Left lobe of liver (tissue), 2 donors: ENCODE results near the gene RPH3AL. TPM values are rescaled to one million over a fixed set of nuclear protein-coding genes. Genes with fewer than 3 reads are reported as not detected.

Source experiments
- ATAC-seq: fragments of 200-7000 bp; cut with Tn5 transposase; one replicate; pipeline ENCODE4 v1.9.1; 2020; ENCODE audit warnings: mild to moderate bottlenecking, moderate library complexity
- DNase-seq: peaks from one replicate; pipeline ENCODE4 v3.0.0-alpha.2; 2020; ENCODE audit warnings: low spot score
- total RNA-seq: library from RNA; stranded (reverse); gene quantifications from one replicate; pipeline ENCODE4 v1.2.1, GENCODE V29; 2021
- donor health status: DM: no; HTN: no; CAD: no; lungs with moderate emphysema.
- donor health status: DM: no; HTN: yes; CAD: no.

The RPH3AL gene
- total RNA-seq, 1 donor from 2014 or later: 87.4 TPM

DNA sequence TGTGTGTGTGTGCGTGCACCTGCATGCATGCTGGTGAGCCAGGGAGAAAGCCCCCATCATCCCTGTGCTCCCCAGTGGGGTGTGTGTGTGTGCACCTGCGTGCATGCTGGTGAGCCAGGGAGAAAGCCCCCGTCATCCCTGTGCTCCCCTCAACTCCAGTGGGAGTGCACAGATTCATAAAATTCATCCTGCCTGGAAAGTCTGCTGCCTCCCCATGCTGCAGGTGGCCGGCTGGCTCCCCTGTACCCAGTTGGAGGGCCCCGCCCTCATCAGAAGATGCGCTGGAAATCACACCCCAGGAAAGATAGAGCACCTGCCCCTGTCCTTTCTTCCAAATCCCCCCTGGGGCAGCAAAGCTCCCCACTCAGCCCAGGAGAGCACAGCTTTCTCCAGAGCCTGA lies 86.4 kb downstream of the RPH3AL start:
- DNase-seq: peak; percentile 37
- ATAC-seq: peak; percentile 7

DNA sequence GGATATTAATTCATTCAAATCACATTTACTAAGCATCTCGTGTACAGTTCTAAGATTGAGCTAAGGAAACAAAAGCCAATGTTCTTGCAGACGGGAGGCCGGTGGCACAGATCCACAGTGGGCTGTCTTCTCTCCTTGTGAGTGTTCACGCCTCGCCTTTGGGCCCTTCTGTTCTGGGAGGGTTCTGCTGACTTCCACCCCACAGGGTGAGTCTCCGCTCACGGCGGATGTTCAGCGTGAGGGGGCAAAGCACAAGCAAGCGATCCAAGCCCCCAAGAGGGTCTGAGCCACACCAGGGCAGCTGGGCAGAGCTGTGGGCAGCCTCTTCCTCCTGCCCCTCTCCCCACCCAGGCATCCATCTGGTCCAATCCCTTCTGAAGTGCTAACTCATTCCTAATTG lies 86.9 kb downstream of the RPH3AL start:
- ATAC-seq: no peak
- DNase-seq: peak; percentile 34

GRCh38 chr17:263773-264172 lies 88.8 kb downstream of the RPH3AL start:
- ATAC-seq: no peak
- peak; percentile 38 for DNase-seq

- DNase-seq (peak; percentile 21), ATAC-seq (no peak)
These were observed 89.3 kb downstream of the RPH3AL start for GRCh38 chr17:263271-263670.

GRCh38 chr17:261635-262034 lies 91.0 kb downstream of the RPH3AL start:
- DNase-seq (peak; percentile 19), ATAC-seq (peak; percentile 12)

- no peak for ATAC-seq
- peak; percentile 34 for DNase-seq
These were observed 91.7 kb downstream of the RPH3AL start for GRCh38 chr17:260944-261343.

DNA sequence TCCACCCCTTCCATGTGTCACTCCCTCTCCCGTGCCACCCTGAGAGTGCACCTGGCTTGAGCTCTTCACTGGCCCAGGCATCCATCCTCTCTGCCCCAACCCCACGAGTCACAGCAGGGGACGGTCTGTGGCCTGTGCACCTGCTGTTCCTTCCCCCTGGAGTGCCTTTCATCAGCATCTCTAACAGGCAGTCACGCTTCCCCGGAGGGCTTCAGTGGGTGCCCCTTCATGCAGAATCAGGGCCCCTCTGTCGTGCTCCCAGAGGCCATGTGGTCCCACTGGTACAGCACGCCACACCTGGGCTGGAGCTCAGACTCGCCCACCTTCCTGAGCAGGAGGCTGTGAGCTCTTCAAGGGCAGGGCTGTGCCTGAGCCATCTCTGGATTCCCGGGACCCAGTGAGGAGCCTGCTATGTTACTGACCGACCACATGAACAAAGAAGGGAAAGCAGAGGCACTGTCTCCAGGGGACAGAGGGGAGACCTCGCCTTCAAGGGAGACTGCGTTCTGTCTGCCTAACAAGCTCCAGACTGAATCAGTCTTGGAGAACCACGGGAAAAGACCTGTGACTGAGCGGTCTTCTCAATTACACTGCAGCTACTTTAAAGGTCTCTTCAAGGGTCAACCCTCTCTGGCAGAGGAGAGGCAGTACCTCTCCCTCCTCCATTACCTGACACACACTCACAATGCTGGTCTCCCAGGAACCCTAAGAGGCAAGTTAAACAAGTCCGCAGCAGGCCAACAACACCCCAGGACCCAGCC lies 92.4 kb downstream of the RPH3AL start:
- peak; percentile 33 for ATAC-seq
- peak; percentile 33 for DNase-seq

DNA sequence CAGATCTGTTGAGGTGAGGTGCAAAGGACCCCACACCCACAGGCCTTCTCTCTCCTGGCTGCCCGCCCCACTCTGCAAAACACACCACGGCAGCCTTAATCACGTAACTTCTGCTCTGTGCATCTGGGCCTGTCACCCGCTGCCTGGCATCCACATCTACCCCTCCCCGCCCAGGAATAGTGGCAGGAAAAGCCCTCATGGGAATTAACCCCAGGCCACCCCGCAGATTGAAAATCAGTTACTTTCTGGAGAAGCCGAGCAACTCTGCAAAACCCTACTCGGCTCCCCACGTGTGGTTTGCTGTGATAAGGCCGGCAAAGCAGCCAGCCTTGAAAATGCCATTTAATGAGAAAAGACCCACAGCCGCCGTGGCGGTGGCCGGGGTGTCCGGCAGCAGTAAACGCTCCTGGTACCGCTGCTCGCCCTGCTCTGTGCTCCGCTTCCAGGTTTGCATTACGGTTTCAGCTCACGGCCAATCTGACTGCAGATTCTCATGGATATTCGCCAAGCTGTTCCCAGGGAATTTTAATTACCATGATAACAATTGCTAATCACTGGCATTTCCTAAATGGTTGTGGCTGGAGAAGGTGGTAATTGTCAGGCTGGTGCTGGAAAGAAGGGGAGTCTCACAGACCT lies 93.1 kb downstream of the RPH3AL start:
- ATAC-seq (peak; percentile 18), DNase-seq (no peak)

GRCh38 chr17:258906-259305 lies 93.7 kb downstream of the RPH3AL start:
- no peak for DNase-seq
- ATAC-seq: no peak

DNA sequence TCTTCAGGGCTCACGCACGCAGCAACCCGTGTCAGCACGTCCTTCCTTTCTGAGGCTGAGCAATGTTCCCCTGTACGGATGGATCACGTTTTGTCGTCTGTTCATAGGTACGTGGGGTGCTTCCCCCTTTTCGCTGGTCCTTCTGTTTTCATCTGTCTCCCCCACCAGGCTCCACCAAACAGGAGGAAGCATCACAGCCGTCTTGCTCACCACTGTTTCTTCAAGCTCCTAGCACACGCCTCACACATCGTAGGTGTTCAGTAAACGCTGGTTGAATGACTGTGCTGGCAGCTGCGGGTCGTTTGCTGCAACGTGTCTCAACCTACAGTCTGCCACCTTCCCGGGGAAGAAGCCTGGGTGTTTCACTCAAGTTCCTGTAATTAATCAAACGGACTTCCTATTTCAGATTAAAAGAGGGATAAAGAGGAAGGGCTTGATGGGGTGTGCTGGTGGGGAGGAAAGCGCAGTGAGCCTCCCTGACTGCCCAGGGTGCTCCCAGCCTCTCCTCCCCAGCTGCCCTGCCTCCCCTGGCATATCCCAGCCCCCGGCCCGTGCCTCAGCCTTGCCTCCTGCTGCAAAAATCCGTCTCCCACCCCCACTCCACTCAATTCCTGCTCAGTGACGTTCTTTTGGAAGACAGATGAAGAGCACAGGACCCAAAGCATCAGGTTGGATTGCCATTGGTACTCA lies 94.4 kb downstream of the RPH3AL start:
- ATAC-seq (peak; percentile 29), DNase-seq (peak; percentile 29)

DNA sequence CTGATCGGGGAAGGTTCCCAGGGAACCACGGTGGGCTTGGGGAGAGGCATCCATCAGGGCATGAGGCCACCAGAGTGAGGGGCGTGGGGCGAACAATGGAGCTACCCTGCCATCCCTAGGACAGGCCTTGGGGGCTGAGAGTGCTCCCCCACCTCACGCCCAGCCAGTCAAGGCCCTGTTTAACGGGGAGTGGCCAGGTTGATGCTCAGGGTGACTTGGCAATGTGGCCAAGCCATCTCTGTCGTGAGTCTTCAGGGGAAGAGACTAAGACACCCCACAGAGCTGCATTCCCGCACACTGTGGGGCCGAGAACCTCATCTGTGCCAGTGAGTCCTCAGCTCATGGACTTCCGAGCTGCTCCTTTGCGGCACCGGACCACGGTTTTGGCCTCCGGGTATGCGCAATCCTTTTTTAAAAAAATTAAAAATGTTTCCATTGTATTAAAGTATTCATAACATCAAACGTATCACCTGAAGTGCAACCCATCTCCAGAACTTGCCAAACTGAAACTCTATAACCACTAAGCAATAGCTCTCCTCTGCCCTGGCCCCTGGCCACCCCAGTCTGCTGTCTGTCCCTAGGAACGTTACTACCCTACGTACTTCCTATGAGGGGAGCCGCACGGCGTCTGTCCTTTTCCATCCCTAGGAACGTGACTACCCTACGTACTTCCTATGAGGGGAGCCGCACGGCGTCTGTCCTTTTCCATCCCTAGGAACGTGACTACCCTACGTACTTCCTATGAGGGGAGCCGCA lies 99.3 kb downstream of the RPH3AL start:
- ATAC-seq: peak; percentile 27
- DNase-seq: peak; percentile 42

- peak; percentile 16 for DNase-seq
These were observed 100.2 kb downstream of the RPH3AL start for GRCh38 chr17:252456-252855.

DNA sequence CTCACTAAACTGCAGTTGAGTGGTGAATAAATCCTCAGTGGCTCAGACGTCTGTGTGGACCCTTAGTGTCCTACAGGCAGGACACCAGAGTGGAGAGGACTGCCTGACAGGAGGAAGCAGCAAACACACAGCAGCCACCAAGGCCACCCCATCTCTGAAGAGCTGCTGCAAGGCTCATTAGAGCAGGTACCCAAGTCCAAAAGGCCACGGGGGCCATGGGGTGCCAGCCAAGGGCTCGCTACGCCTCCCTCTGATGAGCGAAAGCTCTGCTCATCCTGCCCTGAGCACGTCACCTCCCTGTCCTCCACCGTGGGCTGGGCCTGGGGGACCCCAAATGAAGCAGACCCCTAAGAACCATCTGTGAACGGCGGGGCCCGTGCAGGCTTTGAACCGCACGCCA lies 101.1 kb downstream of the RPH3AL start:
- ATAC-seq: no peak
- DNase-seq: peak; percentile 43

More at GRCh38 chr17:252456-252855, 100.2 kb downstream of the RPH3AL start:
- ATAC-seq: no peak

DNA sequence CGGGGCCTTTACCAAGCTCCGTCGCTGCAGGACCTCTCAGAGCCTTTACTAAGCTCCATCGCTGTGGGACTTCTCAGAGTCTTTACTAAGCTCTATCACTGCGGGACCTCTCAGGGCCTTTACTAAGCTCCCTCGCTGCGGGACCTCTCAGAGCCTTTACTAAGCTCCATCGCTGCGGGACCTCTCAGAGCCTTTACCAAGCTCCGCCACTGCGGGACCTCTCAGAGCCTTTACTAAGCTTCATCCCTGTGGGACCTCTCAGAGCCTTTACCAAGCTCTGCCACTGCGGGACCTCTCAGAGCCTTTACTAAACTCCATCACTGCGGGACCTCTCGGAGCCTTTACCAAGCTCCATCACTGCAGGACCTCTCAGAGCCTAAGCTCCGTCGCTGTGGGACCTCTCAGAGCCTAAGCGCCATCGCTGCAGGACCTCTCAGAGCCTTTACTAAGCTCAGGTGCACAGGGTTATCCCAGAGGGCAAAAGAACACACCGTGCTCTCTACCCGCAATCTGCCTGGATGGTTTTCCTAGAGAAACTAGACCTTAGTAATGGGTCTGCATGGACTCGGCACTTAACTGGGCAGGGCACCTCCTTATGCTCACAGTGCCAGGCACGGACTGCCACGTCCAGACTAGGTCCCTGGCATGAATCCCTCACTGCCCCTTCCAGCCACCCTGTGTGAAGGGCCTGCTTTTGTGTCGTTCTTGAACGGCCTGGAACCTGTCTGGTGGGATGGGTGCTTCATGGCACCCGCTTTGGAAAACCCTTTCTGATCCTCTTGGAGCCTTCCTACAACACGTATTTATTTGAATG lies 101.9 kb downstream of the RPH3AL start:
- no peak for ATAC-seq
- peak; percentile 33 for DNase-seq

DNA sequence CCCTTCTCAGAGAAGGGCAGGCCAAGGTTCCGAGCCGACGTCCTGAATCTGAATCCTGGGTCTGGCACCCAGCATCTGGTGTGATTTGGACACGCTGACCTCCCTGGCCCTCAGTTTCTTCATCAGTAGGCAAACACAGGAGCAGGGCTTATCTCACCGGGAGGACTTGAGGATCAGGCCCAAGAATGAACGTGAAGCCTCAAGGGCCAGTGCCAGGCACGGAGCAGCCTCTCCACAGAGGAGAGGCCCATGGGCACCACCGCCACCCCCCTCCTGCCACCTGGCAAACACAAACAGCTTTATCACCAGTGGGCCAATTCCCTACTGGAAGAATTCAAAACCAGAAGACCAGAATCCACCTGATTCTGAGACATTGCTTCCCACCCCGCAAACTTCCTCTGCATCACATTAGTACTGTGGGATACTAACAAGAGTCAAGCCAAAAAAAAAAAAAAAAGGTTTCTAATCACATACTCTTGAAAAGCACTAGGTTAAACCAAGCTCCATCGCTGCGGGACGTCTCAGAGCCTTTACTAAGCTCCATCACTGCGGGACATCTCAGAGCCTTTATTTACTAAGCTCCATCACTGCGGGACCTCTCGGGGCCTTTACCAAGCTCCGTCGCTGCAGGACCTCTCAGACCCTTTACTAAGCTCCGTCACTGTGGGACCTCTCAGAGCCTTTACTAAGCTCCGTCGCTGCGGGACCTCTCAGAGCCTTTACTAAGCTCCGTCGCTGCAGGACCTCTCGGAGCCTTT lies 103.2 kb downstream of the RPH3AL start:
- DNase-seq (peak; percentile 46), ATAC-seq (peak; percentile 19)

DNA sequence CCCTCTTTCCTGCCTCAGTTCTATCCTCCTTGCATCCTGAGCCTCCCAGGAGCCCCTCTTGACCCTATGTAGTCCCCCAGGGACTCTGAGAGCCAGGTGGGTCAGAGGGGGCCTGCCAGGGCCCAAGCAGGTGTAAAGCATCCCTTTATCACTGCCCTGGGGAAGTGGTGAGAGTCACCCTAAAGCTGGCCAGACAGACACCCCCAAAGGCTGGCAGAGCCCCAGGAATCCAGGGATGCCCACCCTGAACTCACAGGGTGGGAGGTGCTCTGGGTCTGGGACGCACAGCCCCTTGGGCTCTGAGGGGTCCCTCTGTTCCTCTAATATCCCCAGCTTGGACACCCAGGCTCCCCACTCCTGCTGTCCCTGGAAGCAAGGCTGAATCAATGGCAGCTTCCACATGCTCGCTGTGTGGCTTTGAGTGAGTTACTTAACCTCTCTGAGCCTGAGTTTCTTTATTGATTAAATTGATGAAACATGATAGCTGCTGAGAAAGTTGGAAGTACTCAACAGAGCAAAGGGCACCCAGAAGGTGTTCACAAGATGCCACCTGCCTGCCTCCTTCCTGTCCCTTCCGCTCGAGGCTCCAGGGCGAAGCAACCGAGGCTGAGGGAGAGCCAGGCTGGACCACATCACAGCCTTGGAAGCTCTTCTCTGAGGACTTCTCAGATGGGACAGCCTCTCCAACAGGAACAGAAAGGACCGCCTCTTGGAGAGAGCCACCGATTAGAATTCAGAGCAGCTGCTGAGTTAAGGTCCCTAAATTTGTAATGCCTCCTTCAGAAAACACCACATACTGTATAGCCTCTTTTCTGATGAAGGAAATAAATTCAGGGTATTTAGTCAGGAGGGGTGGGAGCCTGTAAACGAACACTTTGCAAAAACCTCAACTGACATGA lies 104.0 kb downstream of the RPH3AL start:
- DNase-seq (peak; percentile 48), ATAC-seq (no peak)

- peak; percentile 82 for DNase-seq
These were observed 104.8 kb downstream of the RPH3AL start for GRCh38 chr17:247767-248166.

GRCh38 chr17:246851-247421 lies 105.7 kb downstream of the RPH3AL start:
- DNase-seq: peak; percentile 42

More at GRCh38 chr17:247767-248166, 104.8 kb downstream of the RPH3AL start:
- peak; percentile 88 for ATAC-seq

More at GRCh38 chr17:246851-247421, 105.7 kb downstream of the RPH3AL start:
- no peak for ATAC-seq
